IMR-90 (cell line): Measurements from ENCODE around the gene CDC25B. TPM values are rescaled to one million over a fixed set of nuclear protein-coding genes. Genes with fewer than 3 reads are reported as not detected.
A peak's percentile ranks its signal among the peaks of the same experiment; 100 is the strongest.

Source experiments
- ATAC-seq: fragments of 200-7000 bp; cut with Tn5 transposase; 2 replicates; pipeline ENCODE4 v1.9.1; 2020; ENCODE audit warnings: low read depth, mild to moderate bottlenecking, moderate library complexity
- BruUV-seq: library from RNA; stranded (reverse); fragments of 400-500 nt; replicated peaks from 2 replicates; lab custom pipeline; 2021; lab: Mats Ljungman, UMichigan
- CTCF ChIA-PET: fragments of 300-600 bp; formaldehyde crosslinking; extraction: SDS; loops from one replicate; lab custom pipeline; 2021; ENCODE audit warnings: antibody characterized with exemption; lab: Yijun Ruan, JAX
- POLR2A ChIA-PET: fragments of 300-600 bp; sonication (Branson Sonifier 250); formaldehyde crosslinking; loops from one replicate; lab custom pipeline; 2022; ENCODE audit warnings: antibody characterized with exemption; ENCODE audit not compliant: unreplicated experiment; lab: Charles Lee
- DNase-seq: peaks from one replicate; pipeline ENCODE4 v3.0.0; 2013
- H2AFZ ChIP-seq: replicated peaks from 2 replicates; pipeline ENCODE3; 2013; ENCODE audit warnings: low read length, mild to moderate bottlenecking; ENCODE audit not compliant: poor library complexity
- H2AK5ac ChIP-seq: 2 replicates; pipeline ENCODE4 v1.6.1; 2013; ENCODE audit warnings: low read depth, low read length, inconsistent platforms
- H2AK9ac ChIP-seq: replicated peaks from 2 replicates; pipeline ENCODE3; 2013; ENCODE audit warnings: mild to moderate bottlenecking, low read depth, low read length, moderate library complexity; ENCODE audit not compliant: poor library complexity
- H2BK120ac ChIP-seq: 2 replicates; pipeline ENCODE4 v1.6.1; 2013; ENCODE audit warnings: low read depth, low read length, inconsistent platforms
- H2BK15ac ChIP-seq: 3 replicates; pipeline ENCODE4 v1.6.1; 2013; ENCODE audit warnings: low read depth, low read length, inconsistent platforms
- H2BK20ac ChIP-seq: 2 replicates; pipeline ENCODE4 v1.6.1; 2013; ENCODE audit warnings: low read depth, mild to moderate bottlenecking, inconsistent platforms, low read length, moderate library complexity
- H2BK5ac ChIP-seq: 2 replicates; pipeline ENCODE4 v1.6.1; 2013; ENCODE audit warnings: mild to moderate bottlenecking, low read depth, low read length, inconsistent platforms; ENCODE audit not compliant: poor library complexity, severe bottlenecking
- H3K14ac ChIP-seq: replicated peaks from 2 replicates; pipeline ENCODE4 v1.6.1; 2013; ENCODE audit warnings: low read depth, low read length, inconsistent platforms
- H3K18ac ChIP-seq: 2 replicates; pipeline ENCODE4 v1.6.1; 2013; ENCODE audit warnings: low read depth, low read length, control low read depth
- H3K23ac ChIP-seq: 2 replicates; pipeline ENCODE4 v1.6.1; 2013; ENCODE audit warnings: low read depth, low read length, inconsistent platforms
- H3K27ac ChIP-seq: 2 replicates; pipeline ENCODE4 v1.5.1; 2013; ENCODE audit warnings: mild to moderate bottlenecking, control low read depth, low read length; ENCODE audit not compliant: insufficient read depth
- H3K27me3 ChIP-seq: 2 replicates; pipeline ENCODE4 v1.6.1; 2013; ENCODE audit warnings: low read length; ENCODE audit not compliant: control insufficient read depth, insufficient read depth
- H3K36me3 ChIP-seq: 2 replicates; pipeline ENCODE4 v1.6.1; 2013; ENCODE audit warnings: low read length, mixed read lengths; ENCODE audit not compliant: control insufficient read depth, insufficient read depth
- H3K4ac ChIP-seq: 2 replicates; pipeline ENCODE4 v1.6.1; 2013; ENCODE audit warnings: low read depth, low read length, inconsistent platforms
- H3K4me1 ChIP-seq: 2 replicates; pipeline ENCODE4 v1.6.1; 2013; ENCODE audit warnings: low read length, mixed read lengths; ENCODE audit not compliant: control insufficient read depth, insufficient read depth
- H3K4me2 ChIP-seq: 2 replicates; pipeline ENCODE4 v1.6.1; 2013; ENCODE audit warnings: low read depth, mild to moderate bottlenecking, control low read depth, low read length, moderate library complexity
- H3K4me3 ChIP-seq: 2 replicates; pipeline ENCODE4 v1.5.1; 2013; ENCODE audit warnings: low read depth, mild to moderate bottlenecking, control low read depth, low read length, moderate library complexity; ENCODE audit not compliant: insufficient read depth
- H3K56ac ChIP-seq: 2 replicates; pipeline ENCODE4 v1.6.1; 2013; ENCODE audit warnings: low read length, inconsistent platforms; ENCODE audit not compliant: insufficient read depth; ENCODE audit errors: extremely low read depth
- H3K79me1 ChIP-seq, 2 experiments: 2 replicates each; pipeline ENCODE4 v1.6.1; 2013; ENCODE audit warnings: low read length in 2 of 2, inconsistent platforms in 1 of 2, low read depth in 1 of 2
- H3K9ac ChIP-seq: 2 replicates; pipeline ENCODE4 v1.6.1; 2013; ENCODE audit warnings: low read depth, low read length, control low read depth
- H3K9me1 ChIP-seq: 2 replicates; pipeline ENCODE4 v1.6.1; 2013; ENCODE audit warnings: low read length, inconsistent platforms; ENCODE audit not compliant: insufficient read depth
- H3K9me3 ChIP-seq: 2 replicates; pipeline ENCODE4 v1.6.1; 2013; ENCODE audit warnings: low read length; ENCODE audit not compliant: control insufficient read depth, insufficient read depth
- H4K20me1 ChIP-seq: 2 replicates; pipeline ENCODE4 v1.6.1; 2013; ENCODE audit warnings: low read length, inconsistent platforms; ENCODE audit not compliant: insufficient read depth
- H4K5ac ChIP-seq: 2 replicates; pipeline ENCODE4 v1.6.1; 2013; ENCODE audit warnings: mild to moderate bottlenecking, low read depth, low read length, control low read depth
- H4K8ac ChIP-seq, 2 experiments: 2 replicates each; pipeline ENCODE4 v1.6.1; 2013; ENCODE audit warnings: low read depth in 2 of 2, low read length in 2 of 2, control low read depth in 1 of 2, inconsistent platforms in 1 of 2
- H4K91ac ChIP-seq: 2 replicates; pipeline ENCODE4 v1.6.1; 2013; ENCODE audit warnings: low read depth, low read length, inconsistent platforms; ENCODE audit not compliant: insufficient read depth
- BHLHE40 ChIP-seq: fragments of 150-350 bp; IDR thresholded peaks from 2 replicates; pipeline ENCODE4 v1.6.1; 2016; ENCODE audit warnings: mild to moderate bottlenecking, low read depth, low read length
- CEBPB ChIP-seq: IDR thresholded peaks from 2 replicates; pipeline ENCODE4 v1.6.1; 2012; ENCODE audit warnings: low read depth, low read length, improper control_type of control experiment
- CHD1 ChIP-seq: IDR thresholded peaks from 2 replicates; pipeline ENCODE4 v1.6.1; 2012; ENCODE audit warnings: low read depth, low read length, improper control_type of control experiment
- MXI1 ChIP-seq: IDR thresholded peaks from 2 replicates; pipeline ENCODE4 v1.6.1; 2012; ENCODE audit warnings: low read depth, mild to moderate bottlenecking, low read length, moderate library complexity, borderline replicate concordance
- NFE2L2 ChIP-seq: fragments of 150-350 bp; IDR thresholded peaks from 2 replicates; pipeline ENCODE4 v1.6.1; 2016; ENCODE audit warnings: low read depth, mild to moderate bottlenecking, low read length
- POLR2A ChIP-seq: IDR thresholded peaks from 2 replicates; pipeline ENCODE4 v1.6.1; 2012; ENCODE audit warnings: mild to moderate bottlenecking, low read depth, low read length
- RAD21 ChIP-seq: IDR thresholded peaks from 2 replicates; pipeline ENCODE4 v1.6.1; 2012; ENCODE audit warnings: low read length, improper control_type of control experiment
- RCOR1 ChIP-seq: IDR thresholded peaks from 2 replicates; pipeline ENCODE4 v1.6.1; 2012; ENCODE audit warnings: mild to moderate bottlenecking, low read length, improper control_type of control experiment; ENCODE audit not compliant: insufficient replicate concordance
- RFX5 ChIP-seq: IDR thresholded peaks from 2 replicates; pipeline ENCODE4 v1.8.0; 2012; ENCODE audit warnings: low read depth, mild to moderate bottlenecking, low read length, moderate library complexity
- WGBS, 2 experiments: methylation state at CpG; one replicate each; pipeline versions ENCODE4 v1.1.5 to v1.1.7; 2013; ENCODE audit warnings: missing lambda C conversion rate in 2 of 2; ENCODE audit not compliant: insufficient read length in 1 of 2; ENCODE audit errors: extremely low coverage in 2 of 2; 5-methylcytosine and 5-hydroxymethylcytosine counted together
- dilution Hi-C: fragments of 300-500 bp; cut with HindIII; formaldehyde crosslinking; loops from one replicate; pipeline ENCODE4 v1.14.3; 2018; ENCODE audit warnings: low sequenced_read_pairs; ENCODE audit not compliant: unreplicated experiment
- in situ Hi-C: fragments of 300-500 bp; cut with MboI; formaldehyde crosslinking; loops from 3 replicates; pipeline ENCODE4 v1.14.3; 2019; ENCODE audit warnings: low sequenced_read_pairs, inconsistent platforms, mixed read lengths
- intact Hi-C: fragments of 100-400 bp; cut with micrococcal nuclease; formaldehyde crosslinking; loops from 2 replicates; pipeline ENCODE4 v1.10.0; 2022
- polyA plus RNA-seq, 3 experiments: library from polyadenylated mRNA; depleted of rRNA; stranded (reverse); fragments of >200 nt; gene quantifications; 2 replicates each; pipeline ENCODE4 v1.2.3, GENCODE V29; 2012; ENCODE audit warnings: low replicate concordance in 1 of 3
- total RNA-seq: library from RNA; depleted of rRNA; stranded (reverse); fragments of >200 nt; gene quantifications from 2 replicates; pipeline ENCODE4 v1.2.3, GENCODE V29; 2012
- TF ChIP-seq, protein P1 (sequence below): fragments of 150-350 bp; IDR thresholded peaks from 2 replicates; pipeline ENCODE4 v1.6.1; 2016; ENCODE audit warnings: low read depth, mild to moderate bottlenecking, low read length, moderate library complexity, borderline replicate concordance
- TF ChIP-seq, protein P2 (sequence below): fragments of 150-350 bp; IDR thresholded peaks from 2 replicates; pipeline ENCODE4 v1.6.1; 2017; ENCODE audit warnings: mild to moderate bottlenecking, antibody characterized with exemption, low read length, low read depth

CDC25B gene
- total and polyA plus RNA-seq, 2 of the 4 experiments (the other 2 are of a cell fraction): 14.5 to 50.5 TPM

DNA sequence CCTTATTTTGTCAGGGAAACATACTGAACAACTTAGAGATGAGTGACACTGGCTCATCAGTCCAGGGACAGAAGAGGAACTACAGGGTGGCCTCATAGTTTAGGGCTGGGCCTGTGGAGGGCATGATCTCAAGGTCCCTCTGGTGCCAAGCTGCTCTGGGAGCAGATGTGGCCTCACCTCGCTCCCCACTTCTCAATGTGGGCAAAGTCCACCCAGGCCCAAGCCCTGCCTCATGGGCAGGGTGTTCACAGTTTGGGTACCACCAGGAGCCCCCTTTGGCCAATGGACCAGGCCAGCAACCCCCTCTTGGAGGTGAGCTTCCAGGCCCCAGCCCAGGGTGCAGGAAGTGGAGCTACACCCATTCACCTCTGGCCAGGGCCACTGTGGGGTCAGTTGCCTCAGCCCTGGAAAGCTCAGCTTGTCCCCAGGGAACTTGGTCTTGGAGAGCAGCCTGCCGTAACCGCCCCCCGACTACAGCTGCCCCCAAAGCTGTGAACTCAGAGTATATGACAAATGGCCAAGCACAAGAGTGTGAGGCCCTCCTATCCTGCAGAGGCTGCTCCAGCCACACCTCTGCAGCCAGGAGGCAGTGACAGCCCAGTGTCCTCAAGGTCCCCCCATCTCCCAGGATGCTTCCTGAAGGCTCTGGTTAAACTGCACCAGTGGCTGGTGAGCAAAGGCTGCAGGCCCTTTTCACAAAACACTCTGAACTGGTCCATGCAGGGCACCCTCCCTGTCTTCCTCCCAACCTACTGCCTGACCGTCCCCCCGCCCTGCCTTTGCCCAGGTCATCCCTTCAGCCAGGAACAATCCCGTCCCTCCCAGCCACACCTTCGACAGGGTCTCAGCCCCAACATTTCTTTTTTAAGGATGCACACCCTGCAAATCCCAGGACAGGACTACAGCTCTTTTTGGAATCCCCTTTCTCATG is 32.2 kb upstream of the CDC25B start:
- Histone ChIP-seq H2AK9ac (peak overlapping the region; percentile 55), H2BK120ac (no peak overlapping the region), H3K4me1 (peaks cover 9% of the 10 kb centered on the region), H3K56ac (no peak overlapping the region), H2BK20ac (no peak overlapping the region), H3K23ac (no peak overlapping the region), H3K4me2 (no peak overlapping the region), H3K14ac (no peak overlapping the region), H2BK5ac (no peak overlapping the region), H3K27ac (no peak overlapping the region), H2AFZ (no peak overlapping the region), H3K79me1 (peaks cover 16 to 49% of the 10 kb centered on the region in 2 experiments), H3K36me3 (no peaks in the 10 kb centered on the region; the same call in 1 of the 2 replicates), H4K5ac (no peak overlapping the region), H2AK5ac (no peak overlapping the region), H3K9me3 (no peaks in the 10 kb centered on the region), H4K20me1 (peaks cover 9% of the 10 kb centered on the region; the same call in 1 of the 2 replicates), H3K4me3 (no peak overlapping the region), H4K8ac (no peak overlapping the region), H3K18ac (no peak overlapping the region), H2BK15ac (no peak overlapping the region), H3K9ac (no peak overlapping the region), H3K9me1 (no peaks in the 10 kb centered on the region; the same call in 1 of the 2 replicates), H3K27me3 (no peaks in the 10 kb centered on the region), H4K91ac (no peak overlapping the region), H3K4ac (no peak overlapping the region)
- ChIA-PET POLR2A (no interaction called here), CTCF (no interaction called here)
- DNase-seq (no peak), ATAC-seq (no peak)
- intact Hi-C loops (no loop called here), in situ Hi-C loops (no loop called here), dilution Hi-C loops (no loop called here)
- 97% methylated on average over 7 of the region's 8 CpGs; no CpG with 5 or more reads in 1 of the 2 experiments for WGBS, 2 experiments
- TF ChIP-seq RAD21 (no peak), CEBPB (no peak), MXI1 (no peak), NFE2L2 (no peak), POLR2A (no peak), RFX5 (no peak), BHLHE40 (no peak), CHD1 (no peak), RCOR1 (no peak)
- TF ChIP-seq, protein P1, sequence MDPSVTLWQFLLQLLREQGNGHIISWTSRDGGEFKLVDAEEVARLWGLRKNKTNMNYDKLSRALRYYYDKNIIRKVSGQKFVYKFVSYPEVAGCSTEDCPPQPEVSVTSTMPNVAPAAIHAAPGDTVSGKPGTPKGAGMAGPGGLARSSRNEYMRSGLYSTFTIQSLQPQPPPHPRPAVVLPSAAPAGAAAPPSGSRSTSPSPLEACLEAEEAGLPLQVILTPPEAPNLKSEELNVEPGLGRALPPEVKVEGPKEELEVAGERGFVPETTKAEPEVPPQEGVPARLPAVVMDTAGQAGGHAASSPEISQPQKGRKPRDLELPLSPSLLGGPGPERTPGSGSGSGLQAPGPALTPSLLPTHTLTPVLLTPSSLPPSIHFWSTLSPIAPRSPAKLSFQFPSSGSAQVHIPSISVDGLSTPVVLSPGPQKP: no peak
- TF ChIP-seq, protein P2, sequence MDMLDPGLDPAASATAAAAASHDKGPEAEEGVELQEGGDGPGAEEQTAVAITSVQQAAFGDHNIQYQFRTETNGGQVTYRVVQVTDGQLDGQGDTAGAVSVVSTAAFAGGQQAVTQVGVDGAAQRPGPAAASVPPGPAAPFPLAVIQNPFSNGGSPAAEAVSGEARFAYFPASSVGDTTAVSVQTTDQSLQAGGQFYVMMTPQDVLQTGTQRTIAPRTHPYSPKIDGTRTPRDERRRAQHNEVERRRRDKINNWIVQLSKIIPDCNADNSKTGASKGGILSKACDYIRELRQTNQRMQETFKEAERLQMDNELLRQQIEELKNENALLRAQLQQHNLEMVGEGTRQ: no peak
- BruUV-seq: no TSS peak
